RWPE1 (cell line): ENCODE results near the gene CFAP157.
A peak's percentile ranks its signal among the peaks of the same experiment; 100 is the strongest.

Experiments
- CTCF ChIA-PET: fragments of 350-600 bp; sonication (Branson Sonifier 250); formaldehyde crosslinking; extraction: SDS; loops from one replicate; lab custom pipeline; 2021; lab: Yijun Ruan, JAX
- POLR2A ChIA-PET: fragments of 400-600 bp; formaldehyde crosslinking; extraction: SDS; loops from one replicate; lab custom pipeline; 2020; ENCODE audit warnings: antibody characterized with exemption; ENCODE audit not compliant: low non-redundant PET; lab: Yijun Ruan, JAX
- DNase-seq: peaks from one replicate; pipeline ENCODE4 v3.0.0; 2012; ENCODE audit warnings: low spot score
- H3K27ac ChIP-seq: fragments of 450-650 bp; 2 replicates; pipeline ENCODE4 v1.5.1; 2017
- TF ChIP-seq, protein P1 (sequence below): fragments of 450-650 bp; conservative IDR thresholded peaks from 2 replicates; pipeline ENCODE4 v1.5.1; 2017; ENCODE audit warnings: low read depth, mild to moderate bottlenecking

Gene CFAP157

DNA sequence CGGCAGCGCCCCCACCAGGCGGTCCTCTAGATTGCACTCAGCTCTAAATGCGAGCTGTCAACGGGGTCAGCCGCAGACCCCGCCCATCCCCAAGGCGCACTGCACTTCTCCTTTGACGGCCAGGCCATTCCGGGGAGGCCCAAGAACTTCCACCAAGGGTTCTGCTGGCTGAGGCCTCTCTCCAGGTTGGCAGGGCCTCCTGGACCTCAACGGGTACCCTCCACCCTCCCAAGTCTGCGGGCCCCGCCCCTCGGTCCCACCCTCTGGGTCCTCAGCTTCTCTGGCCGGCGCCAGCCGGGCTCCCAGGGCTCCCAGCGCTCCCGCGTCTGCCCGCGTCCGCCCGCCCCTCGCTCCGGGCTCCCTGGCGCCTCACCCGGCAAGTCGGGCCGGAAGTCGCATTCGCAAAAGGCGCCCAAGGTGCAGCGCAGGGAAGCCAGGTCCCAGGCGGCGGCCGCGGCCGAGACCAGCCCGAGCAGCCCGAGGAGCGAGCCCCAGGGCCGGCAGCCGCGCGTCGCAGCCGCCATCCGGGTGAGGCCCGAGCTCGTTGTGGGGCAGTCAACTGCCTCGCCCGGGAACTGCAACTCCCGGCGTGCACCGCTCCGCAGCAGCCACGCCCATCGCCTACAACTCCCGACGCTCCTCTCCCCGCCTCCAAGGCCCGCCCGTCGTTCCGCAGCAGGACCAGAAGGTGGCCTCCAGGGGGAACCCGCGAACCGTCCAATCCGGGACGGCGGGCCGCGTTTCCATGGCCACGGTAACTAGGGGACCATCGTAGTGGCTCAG is 28.1 kb downstream of the CFAP157 start, which contains the start of gene TOR2A:
TSS of gene TOR2A (minus strand) at position 548 of the 783 bp plus-strand sequence. CDS start at position 524, 24 bp downstream.
- TF ChIP-seq, protein P1, sequence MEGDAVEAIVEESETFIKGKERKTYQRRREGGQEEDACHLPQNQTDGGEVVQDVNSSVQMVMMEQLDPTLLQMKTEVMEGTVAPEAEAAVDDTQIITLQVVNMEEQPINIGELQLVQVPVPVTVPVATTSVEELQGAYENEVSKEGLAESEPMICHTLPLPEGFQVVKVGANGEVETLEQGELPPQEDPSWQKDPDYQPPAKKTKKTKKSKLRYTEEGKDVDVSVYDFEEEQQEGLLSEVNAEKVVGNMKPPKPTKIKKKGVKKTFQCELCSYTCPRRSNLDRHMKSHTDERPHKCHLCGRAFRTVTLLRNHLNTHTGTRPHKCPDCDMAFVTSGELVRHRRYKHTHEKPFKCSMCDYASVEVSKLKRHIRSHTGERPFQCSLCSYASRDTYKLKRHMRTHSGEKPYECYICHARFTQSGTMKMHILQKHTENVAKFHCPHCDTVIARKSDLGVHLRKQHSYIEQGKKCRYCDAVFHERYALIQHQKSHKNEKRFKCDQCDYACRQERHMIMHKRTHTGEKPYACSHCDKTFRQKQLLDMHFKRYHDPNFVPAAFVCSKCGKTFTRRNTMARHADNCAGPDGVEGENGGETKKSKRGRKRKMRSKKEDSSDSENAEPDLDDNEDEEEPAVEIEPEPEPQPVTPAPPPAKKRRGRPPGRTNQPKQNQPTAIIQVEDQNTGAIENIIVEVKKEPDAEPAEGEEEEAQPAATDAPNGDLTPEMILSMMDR: peak; percentile 98
- DNase-seq: peak; percentile 99
- POLR2A ChIA-PET: interaction anchor here (0.7 to 1.5 kb wide), 8 partner anchors 23 to 146 kb away, joined by 3 to 8 read pairs (median 4); partner anchors contain the start of gene CDK9
- CTCF ChIA-PET: interaction anchor here (0.5 to 2.3 kb wide), 56 partner anchors 8 to 424 kb away, joined by 3 to 30 read pairs (median 4); partner anchors contain the start of genes CDK9, CFAP157, PTRH1 and SH2D3C
- peak within 1 kb of the TSS; percentile 98 for H3K27ac ChIP-seq

DNA sequence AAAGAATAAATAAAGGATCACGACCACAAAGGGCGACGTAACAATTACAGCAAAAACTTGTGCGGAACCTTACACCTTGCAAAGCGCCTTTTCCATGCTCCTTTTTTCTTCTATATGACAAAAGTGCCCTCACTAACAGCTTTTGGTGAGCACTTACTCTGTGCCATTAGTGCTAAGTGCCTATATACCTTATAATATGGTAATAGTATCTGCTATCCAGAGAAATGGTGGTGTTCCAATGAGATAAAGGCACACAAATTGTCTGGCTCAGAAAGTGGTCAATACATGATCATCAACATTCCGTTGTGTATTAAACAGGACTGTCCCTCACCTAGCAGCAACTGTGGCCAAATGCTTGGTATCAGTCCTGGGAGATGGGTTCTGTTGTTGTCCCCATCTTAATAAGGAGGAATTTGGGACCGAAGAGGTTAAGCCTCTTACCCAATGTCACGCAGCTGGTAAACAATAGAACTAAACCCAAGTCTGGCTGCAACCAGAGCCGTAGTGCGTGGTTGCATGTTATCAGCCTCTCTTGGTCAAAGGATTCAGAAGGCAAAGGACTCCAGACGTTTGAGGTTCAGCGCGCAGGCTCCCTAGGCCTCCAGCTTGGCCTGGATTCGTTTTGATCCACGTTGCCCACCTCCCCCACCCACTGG is 28.9 kb downstream of the CFAP157 start:
- ChIA-PET POLR2A (interaction anchor here (1.0 to 1.5 kb wide), 3 partner anchors 35 to 145 kb away, joined by 3 to 7 read pairs (median 6); partner anchors contain the start of gene CDK9), CTCF (interaction anchor here (0.6 to 2.3 kb wide), 22 partner anchors 7 to 407 kb away, joined by 3 to 26 read pairs (median 4); partner anchors contain the start of genes CDK9, PTRH1 and TTC16)
- H3K27ac ChIP-seq: peak overlapping the region; percentile 98
- no peak for DNase-seq
- TF ChIP-seq, protein P1: peak; percentile 64

GRCh38 chr9:127738666-127739065 is 31.9 kb downstream of the CFAP157 start:
- CTCF ChIA-PET: interaction anchor here (2.2 kb wide), 1 partner anchor 131 kb away, joined by 9 read pairs; no protein-coding TSS in a partner anchor
- DNase-seq: no peak
- POLR2A ChIA-PET: interaction anchor here (0.7 kb wide), 1 partner anchor 88 kb away, joined by 3 read pairs; no protein-coding TSS in a partner anchor
- TF ChIP-seq, protein P1: no peak
- peak overlapping the region; percentile 98 for H3K27ac ChIP-seq

GRCh38 chr9:127739614-127740330 is 33.0 kb downstream of the CFAP157 start:
- H3K27ac ChIP-seq: peak overlapping the region; percentile 98
- CTCF ChIA-PET: interaction anchor here (0.5 to 2.2 kb wide), 6 partner anchors 27 to 137 kb away, joined by 3 to 9 read pairs (median 4); partner anchors contain the start of gene CDK9
- DNase-seq: no peak
- POLR2A ChIA-PET: interaction anchor here (1.6 kb wide), 2 partner anchors 31 to 46 kb away, joined by 5 to 8 read pairs; partner anchors contain the start of gene CDK9
- TF ChIP-seq, protein P1: no peak

DNA sequence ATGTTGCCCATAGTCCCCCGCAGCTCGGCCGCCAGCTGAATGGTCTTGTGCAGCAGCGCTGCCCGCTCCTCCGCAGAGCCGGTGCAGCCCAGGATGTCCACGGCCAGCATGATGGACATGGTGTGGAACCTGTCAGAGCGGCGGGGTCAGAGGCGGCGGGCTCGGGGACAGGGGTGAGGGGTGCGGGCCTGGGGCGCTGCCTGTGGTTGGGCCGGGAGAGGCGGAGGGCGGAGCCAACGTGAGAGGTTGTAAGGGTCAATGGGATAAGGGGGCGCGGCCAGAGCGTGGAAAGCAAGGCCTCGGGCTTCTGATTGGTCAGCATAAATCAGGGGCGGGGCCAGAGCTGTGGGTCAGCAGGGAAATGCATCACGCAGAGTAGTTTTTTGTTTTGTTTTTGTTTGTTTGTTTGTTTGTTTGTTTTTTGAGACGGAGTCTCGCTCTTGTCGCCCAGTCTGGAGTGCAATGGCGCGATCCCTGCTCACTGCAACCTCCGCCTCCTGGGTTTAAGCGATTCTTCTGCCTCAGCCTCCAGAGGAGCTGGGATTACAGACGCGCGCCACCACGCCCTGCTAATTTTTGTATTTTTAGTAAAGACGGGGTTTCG is 35.1 kb downstream of the CFAP157 start:
- CTCF ChIA-PET: interaction anchor here (0.6 kb wide), 1 partner anchor 60 kb away, joined by 4 read pairs; no protein-coding TSS in a partner anchor
- POLR2A ChIA-PET: no interaction called here

More for the DNA sequence above, 35.1 kb downstream of the CFAP157 start:
- peak overlapping the region; percentile 98 for H3K27ac ChIP-seq
- no peak for DNase-seq
- TF ChIP-seq, protein P1: no peak
